Ishikawa (cell line): ENCODE data around the gene SUMO3.

Source experiments
- EP300 ChIP-seq: IDR thresholded peaks from 2 replicates; pipeline ENCODE4 v1.6.1; 2012; ENCODE audit warnings: borderline replicate concordance
- MAX ChIP-seq: IDR thresholded peaks from 2 replicates; pipeline ENCODE4 v1.6.1; 2012
- NFIC ChIP-seq: IDR thresholded peaks from 2 replicates; pipeline ENCODE4 v1.6.1; 2012
- TAF1 ChIP-seq: IDR thresholded peaks from 2 replicates; pipeline ENCODE4 v1.6.1; 2012; ENCODE audit warnings: low read depth, mild to moderate bottlenecking
- USF1 ChIP-seq: IDR thresholded peaks from 2 replicates; pipeline ENCODE4 v1.6.1; 2012

GRCh38 chr21:44804762-44805161, 13.1 kb downstream of the SUMO3 start:
- no peak for TF ChIP-seq MAX
- TF ChIP-seq EP300: no peak
- TF ChIP-seq TAF1: no peak
- TF ChIP-seq USF1: no peak
- no peak for TF ChIP-seq NFIC
